GM23248 (cell line): ENCODE measurements around the gene SHE. TPM values are rescaled to one million over a fixed set of nuclear protein-coding genes. Genes with fewer than 3 reads are reported as not detected.

Source experiments
- DNase-seq: peaks from one replicate; pipeline ENCODE4 v3.0.0-alpha.2; 2015
- H2AFZ ChIP-seq: fragments of 200-600 bp; sonication (generic); 2 replicates; pipeline ENCODE4 v1.6.1; 2016; ENCODE audit warnings: antibody characterized with exemption
- H3F3A ChIP-seq: fragments of 200-600 bp; sonication (generic); 2 replicates; pipeline ENCODE4 v1.6.1; 2016; ENCODE audit warnings: mild to moderate bottlenecking, antibody characterized with exemption, mixed run types; ENCODE audit not compliant: insufficient read depth
- H3K27ac ChIP-seq: fragments of 200-600 bp; sonication (generic); 2 replicates; pipeline ENCODE4 v1.5.1; 2016; ENCODE audit warnings: mild to moderate bottlenecking
- H3K27me3 ChIP-seq: fragments of 200-600 bp; sonication (generic); replicated peaks from 2 replicates; pipeline ENCODE4 v1.6.1; 2016; ENCODE audit warnings: mild to moderate bottlenecking; ENCODE audit not compliant: insufficient read depth
- H3K36me3 ChIP-seq: fragments of 200-600 bp; sonication (generic); 2 replicates; pipeline ENCODE4 v1.6.1; 2016; ENCODE audit warnings: low read depth, mild to moderate bottlenecking
- H3K4me1 ChIP-seq: fragments of 200-600 bp; sonication (generic); 2 replicates; pipeline ENCODE4 v1.6.1; 2016; ENCODE audit warnings: mild to moderate bottlenecking; ENCODE audit not compliant: insufficient read depth
- H3K4me2 ChIP-seq: fragments of 200-600 bp; sonication (generic); one replicate; pipeline ENCODE4 v1.6.1; 2016; ENCODE audit warnings: mild to moderate bottlenecking; ENCODE audit not compliant: unreplicated experiment
- H3K4me3 ChIP-seq: fragments of 200-600 bp; sonication (generic); 2 replicates; pipeline ENCODE4 v1.5.1; 2016; ENCODE audit warnings: mild to moderate bottlenecking
- H3K79me2 ChIP-seq: fragments of 200-600 bp; sonication (generic); 2 replicates; pipeline ENCODE4 v1.6.1; 2016; ENCODE audit warnings: mild to moderate bottlenecking; ENCODE audit not compliant: insufficient read depth
- H3K9ac ChIP-seq: fragments of 200-600 bp; sonication (generic); 2 replicates; pipeline ENCODE4 v1.6.1; 2016; ENCODE audit warnings: mild to moderate bottlenecking
- H3K9me2 ChIP-seq: fragments of 200-600 bp; sonication (generic); 2 replicates; pipeline ENCODE4 v1.6.1; 2016; ENCODE audit warnings: mixed run types, mild to moderate bottlenecking, moderate library complexity; ENCODE audit not compliant: insufficient read depth
- H3K9me3 ChIP-seq: fragments of 200-600 bp; sonication (generic); one replicate; pipeline ENCODE4 v1.6.1; 2017; ENCODE audit warnings: low read depth
- H4K20me1 ChIP-seq: fragments of 200-600 bp; sonication (generic); 2 replicates; pipeline ENCODE4 v1.6.0; 2016; ENCODE audit not compliant: insufficient read depth
- EZH2 ChIP-seq: fragments of 200-600 bp; sonication (generic); IDR thresholded peaks from 2 replicates; pipeline ENCODE4 v1.6.1; 2018; ENCODE audit warnings: antibody characterized with exemption, mild to moderate bottlenecking; ENCODE audit not compliant: insufficient read depth, poor library complexity, severe bottlenecking
- EZH2phosphoT487 ChIP-seq: fragments of 200-600 bp; sonication (generic); IDR thresholded peaks from 2 replicates; pipeline ENCODE4 v1.6.1; 2018; ENCODE audit warnings: antibody characterized with exemption, moderate library complexity, mild to moderate bottlenecking, low read depth; ENCODE audit not compliant: insufficient read depth
- WGBS, 2 experiments: methylation state at CpG; one replicate each; pipeline ENCODE4 v1.1.6; 2015 to 2017; ENCODE audit warnings: low lambda C conversion rate in 2 of 2, low coverage in 1 of 2; ENCODE audit errors: missing lambda C conversion rate in 2 of 2; 5-methylcytosine and 5-hydroxymethylcytosine counted together
- in situ Hi-C: fragments of 300-500 bp; cut with MboI; formaldehyde crosslinking; loops from 2 replicates; pipeline ENCODE4 v1.15.0; 2020
- polyA plus RNA-seq: library from polyadenylated mRNA; unstranded; fragments of >200 nt; fragmentation: Nextera tagmentation; extraction: Ambion mirVana; gene quantifications from 2 replicates; pipeline ENCODE4 v1.2.1, GENCODE V29; 2016
- total RNA-seq: library from RNA; depleted of rRNA; stranded (reverse); fragments of >200 nt; shearing (Covaris generic); gene quantifications from 2 replicates; pipeline ENCODE4 v1.2.3, GENCODE V29; 2014

Gene SHE
- total and polyA plus RNA-seq, 2 experiments from 2014 or later, result 0.03 TPM; not detected in 1

DNA sequence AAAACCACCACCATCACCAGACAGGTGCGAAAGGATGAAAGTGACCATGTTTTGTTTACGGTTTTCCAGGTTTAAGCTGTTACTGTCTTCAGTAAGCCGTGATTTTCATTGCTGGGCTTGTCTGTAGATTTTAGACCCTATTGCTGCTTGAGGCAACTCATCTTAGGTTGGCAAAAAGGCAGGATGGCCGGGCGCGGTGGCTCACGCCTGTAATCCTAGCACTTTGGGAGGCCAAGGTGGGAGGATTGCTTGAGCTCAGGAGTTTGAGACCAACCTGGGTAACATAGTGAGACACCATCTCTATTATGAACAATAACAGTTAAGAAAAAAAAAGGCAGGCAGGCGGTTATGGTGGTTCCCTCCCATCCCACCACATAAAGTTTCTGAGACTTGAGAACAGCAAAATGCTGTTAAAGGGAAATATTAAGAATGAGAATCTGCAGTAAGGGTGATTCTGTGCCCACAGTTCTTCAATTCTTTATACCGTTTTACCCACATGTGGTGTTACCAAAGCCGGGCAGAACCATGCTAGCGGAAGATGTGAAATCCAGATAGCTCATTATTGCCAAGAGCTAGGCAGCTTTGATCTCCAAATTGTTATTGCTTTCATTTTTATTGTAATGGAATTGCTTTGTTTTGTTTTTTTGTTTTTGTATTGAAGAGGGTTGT, 34.6 kb downstream of the SHE start:
- Histone ChIP-seq H3K27ac (no peak overlapping the region), H3K9me3 (no peaks in the 10 kb centered on the region), H3K4me2 (no peak overlapping the region), H3K36me3 (no peaks in the 10 kb centered on the region), H2AFZ (no peak overlapping the region), H3K79me2 (no peaks in the 10 kb centered on the region), H3K27me3 (no peaks in the 10 kb centered on the region), H4K20me1 (no peaks in the 10 kb centered on the region), H3K9ac (no peak overlapping the region), H3K4me3 (no peak overlapping the region), H3F3A (peaks cover 11% of the 10 kb centered on the region), H3K4me1 (peaks cover 12% of the 10 kb centered on the region), H3K9me2 (no peaks in the 10 kb centered on the region)
- no peak for DNase-seq
- TF ChIP-seq EZH2phosphoT487 (no peak), EZH2 (no peak)
- 93% methylated on average over 11 of the region's 11 CpGs for WGBS, 2 experiments
- in situ Hi-C loops, result no loop called here

DNA sequence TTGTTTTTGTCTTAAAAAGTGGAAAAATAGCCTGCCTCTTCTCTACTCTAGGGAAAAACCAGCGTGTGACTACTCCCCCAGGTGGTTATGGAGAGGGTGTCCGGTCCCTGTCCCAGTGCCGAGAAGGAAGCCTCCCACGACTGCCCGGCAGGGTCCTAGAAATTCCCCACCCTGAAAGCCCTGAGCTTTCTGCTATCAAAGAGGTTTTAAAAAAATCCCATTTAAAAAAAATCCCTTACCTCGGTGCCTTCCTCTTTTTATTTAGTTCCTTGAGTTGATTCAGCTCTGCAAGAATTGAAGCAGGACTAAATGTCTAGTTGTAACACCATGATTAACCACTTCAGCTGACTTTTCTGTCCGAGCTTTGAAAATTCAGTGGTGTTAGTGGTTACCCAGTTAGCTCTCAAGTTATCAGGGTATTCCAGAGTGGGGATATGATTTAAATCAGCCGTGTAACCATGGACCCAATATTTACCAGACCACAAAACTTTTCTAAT, 35.2 kb downstream of the SHE start:
- 58 to 60% methylated on average over 8 of the region's 8 CpGs for WGBS, 2 experiments
- Histone ChIP-seq H3K9me2 (no peaks in the 10 kb centered on the region), H3F3A (peaks cover 13% of the 10 kb centered on the region), H3K27me3 (no peaks in the 10 kb centered on the region), H3K9ac (no peak overlapping the region), H3K4me2 (no peak overlapping the region), H3K36me3 (no peaks in the 10 kb centered on the region), H3K9me3 (no peaks in the 10 kb centered on the region), H3K27ac (no peak overlapping the region), H3K79me2 (no peaks in the 10 kb centered on the region), H3K4me3 (no peak overlapping the region), H3K4me1 (peaks cover 12% of the 10 kb centered on the region), H4K20me1 (no peaks in the 10 kb centered on the region), H2AFZ (no peak overlapping the region)
- in situ Hi-C loops, result no loop called here
- DNase-seq, result no peak
- no peak for TF ChIP-seq EZH2
- TF ChIP-seq EZH2phosphoT487, result no peak

DNA sequence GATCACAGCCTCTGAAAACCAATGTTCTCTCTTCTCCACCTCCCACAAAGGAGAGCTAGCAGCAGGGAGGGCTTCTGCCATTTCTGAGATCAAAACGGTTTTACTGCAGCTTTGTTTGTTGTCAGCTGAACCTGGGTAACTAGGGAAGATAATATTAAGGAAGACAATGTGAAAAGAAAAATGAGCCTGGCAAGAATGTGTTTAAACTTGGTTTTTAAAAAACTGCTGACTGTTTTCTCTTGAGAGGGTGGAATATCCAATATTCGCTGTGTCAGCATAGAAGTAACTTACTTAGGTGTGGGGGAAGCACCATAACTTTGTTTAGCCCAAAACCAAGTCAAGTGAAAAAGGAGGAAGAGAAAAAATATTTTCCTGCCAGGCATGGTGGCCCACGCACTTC, 36.0 kb downstream of the SHE start:
- DNase-seq, result no peak
- Histone ChIP-seq H3K9ac (no peak overlapping the region), H3F3A (peaks cover 17% of the 10 kb centered on the region), H3K27me3 (no peaks in the 10 kb centered on the region), H3K4me1 (peaks cover 12% of the 10 kb centered on the region), H3K79me2 (no peaks in the 10 kb centered on the region), H2AFZ (no peak overlapping the region), H3K36me3 (no peaks in the 10 kb centered on the region), H3K9me3 (no peaks in the 10 kb centered on the region), H3K4me2 (no peak overlapping the region), H3K9me2 (no peaks in the 10 kb centered on the region), H3K27ac (no peak overlapping the region), H4K20me1 (no peaks in the 10 kb centered on the region), H3K4me3 (no peak overlapping the region)
- in situ Hi-C loops, result no loop called here
- 77 to 82% methylated on average over 3 of the region's 3 CpGs for WGBS, 2 experiments
- TF ChIP-seq EZH2phosphoT487 (no peak), EZH2 (no peak)

DNA sequence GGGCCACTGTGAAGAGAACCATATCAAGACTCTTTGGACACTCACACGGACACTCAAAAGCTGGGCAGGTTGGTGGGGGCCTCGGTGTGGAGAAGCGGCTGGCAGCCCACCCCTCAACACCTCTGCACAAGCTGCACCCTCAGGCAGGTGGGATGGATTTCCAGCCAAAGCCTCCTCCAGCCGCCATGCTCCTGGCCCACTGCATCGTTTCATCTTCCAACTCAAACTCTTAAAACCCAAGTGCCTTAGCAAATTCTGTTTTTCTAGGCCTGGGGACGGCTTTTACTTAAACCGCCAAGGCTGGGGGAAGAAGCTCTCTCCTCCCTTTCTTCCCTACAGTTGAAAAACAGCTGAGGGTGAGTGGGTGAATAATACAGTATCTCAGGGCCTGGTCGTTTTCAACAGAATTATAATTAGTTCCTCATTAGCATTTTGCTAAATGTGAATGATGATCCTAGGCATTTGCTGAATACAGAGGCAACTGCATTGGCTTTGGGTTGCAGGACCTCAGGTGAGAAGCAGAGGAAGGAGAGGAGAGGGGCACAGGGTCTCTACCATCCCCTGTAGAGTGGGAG, 36.5 kb downstream of the SHE start:
- H3K9me2 ChIP-seq, result no peaks in the 10 kb centered on the region
- no peak overlapping the region for H3K9ac ChIP-seq
- H3F3A ChIP-seq, result peaks cover 17% of the 10 kb centered on the region
- H4K20me1 ChIP-seq, result no peaks in the 10 kb centered on the region
- no peak overlapping the region for H2AFZ ChIP-seq
- WGBS, 2 experiments, result 73 to 75% methylated on average over 8 of the region's 8 CpGs
- no peak for DNase-seq
- no peak overlapping the region for H3K4me3 ChIP-seq
- no peaks in the 10 kb centered on the region for H3K79me2 ChIP-seq
- no peak overlapping the region for H3K4me2 ChIP-seq
- no peak overlapping the region for H3K27ac ChIP-seq
- H3K27me3 ChIP-seq, result no peaks in the 10 kb centered on the region
- no peak for TF ChIP-seq EZH2phosphoT487
- no peak for TF ChIP-seq EZH2
- peaks cover 12% of the 10 kb centered on the region for H3K4me1 ChIP-seq
- in situ Hi-C loops, result no loop called here
- H3K36me3 ChIP-seq, result no peaks in the 10 kb centered on the region
- no peaks in the 10 kb centered on the region for H3K9me3 ChIP-seq
